ENCODE measurements around the gene CBLN1. TPM values are rescaled to one million over a fixed set of nuclear protein-coding genes. Genes with fewer than 3 reads are reported as not detected.

CBLN1 gene
- total and polyA plus RNA-seq, 7 donors, result 0.05 to 1.3 (median 0.54) TPM

- Histone ChIP-seq H3K4me3 (no peak overlapping the region), H3K9me3 (no peaks in the 10 kb centered on the region), H3K27me3 (ENCODE audit: insufficient read depth in 3 of 3, low read length in 2 of 3) (peaks cover 0 to 4% (median 2%) of the 10 kb centered on the region in 3 donors), H3K36me3 (ENCODE audit: insufficient read depth in 1 of 2, low read depth in 1 of 2) (no peaks in the 10 kb centered on the region), H3K27ac (no peak overlapping the region), H3K4me1 (no peaks in the 10 kb centered on the region)
- WGBS, 3 donors, result 84 to 89% (median 89%) methylated on average over 9 of the region's 9 CpGs
- TF ChIP-seq CTCF (IDR thresholded peaks at IDR 0.05), result no peak
- DNase-seq, result no peak
- intact Hi-C loops (cut with DNase I), result no loop called here
- ATAC-seq, result no peak
Observed at GRCh38 chr16:49324703-49325102, 43.1 kb upstream of the CBLN1 start.

- no peaks in the 10 kb centered on the region for H3K36me3 ChIP-seq (ENCODE audit: insufficient read depth in 1 of 2, low read depth in 1 of 2)
- no peak for TF ChIP-seq CTCF (IDR thresholded peaks at IDR 0.05)
- intact Hi-C loops (cut with DNase I), result no loop called here
- WGBS, 3 donors, result 84 to 92% (median 89%) methylated on average over 1 of the region's 1 CpG
- no peak overlapping the region for H3K4me3 ChIP-seq
- peaks cover 0 to 9% (median 0%) of the 10 kb centered on the region in 3 donors for H3K27me3 ChIP-seq (ENCODE audit: insufficient read depth in 3 of 3, low read length in 2 of 3)
- no peaks in the 10 kb centered on the region for H3K9me3 ChIP-seq
- H3K4me1 ChIP-seq, result no peaks in the 10 kb centered on the region
- ATAC-seq (no peak), DNase-seq (no peak)
- H3K27ac ChIP-seq, result no peak overlapping the region
Observed at GRCh38 chr16:49315602-49316001, 34.0 kb upstream of the CBLN1 start.

DNA sequence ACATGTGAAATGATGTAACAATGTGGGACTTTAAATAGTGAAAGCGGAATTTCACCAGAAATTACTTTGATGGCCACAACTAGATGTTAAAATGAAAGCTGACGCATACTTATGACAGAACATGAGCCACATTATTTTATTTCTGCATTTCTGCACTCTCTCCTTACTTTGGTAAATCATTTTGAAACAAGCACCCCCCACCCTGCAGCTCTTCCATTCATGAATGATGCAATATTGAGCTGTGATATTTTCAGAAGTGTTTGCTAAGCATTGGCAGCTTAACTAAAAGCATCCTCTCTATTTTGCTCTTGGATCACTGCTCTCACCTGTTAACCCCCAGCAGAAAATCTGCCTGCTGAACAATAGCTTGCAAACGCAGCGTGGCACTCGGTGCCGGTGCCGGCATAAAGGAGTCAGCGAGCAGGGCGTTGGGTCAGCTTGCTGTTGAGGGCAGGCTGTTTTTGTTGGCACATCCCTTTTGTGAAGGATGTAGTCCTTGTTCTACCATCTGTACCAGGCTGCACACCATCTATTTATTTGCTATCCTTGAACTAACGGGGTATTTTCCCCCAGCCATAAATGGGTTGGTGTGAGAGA lies 30.8 kb upstream of the CBLN1 start:
- Histone ChIP-seq H3K4me1 (no peaks in the 10 kb centered on the region), H3K27ac (no peak overlapping the region), H3K36me3 (ENCODE audit: insufficient read depth in 1 of 2, low read depth in 1 of 2) (no peaks in the 10 kb centered on the region), H3K9me3 (no peaks in the 10 kb centered on the region), H3K4me3 (no peak overlapping the region), H3K27me3 (ENCODE audit: insufficient read depth in 3 of 3, low read length in 2 of 3) (peaks cover 0 to 13% (median 0%) of the 10 kb centered on the region in 3 donors)
- WGBS, 3 donors, result 36 to 48% (median 43%) methylated on average over 10 of the region's 10 CpGs
- intact Hi-C loops (cut with DNase I), result no loop called here
- TF ChIP-seq CTCF (IDR thresholded peaks at IDR 0.05), result no peak
- DNase-seq (no peak), ATAC-seq (no peak)

DNA sequence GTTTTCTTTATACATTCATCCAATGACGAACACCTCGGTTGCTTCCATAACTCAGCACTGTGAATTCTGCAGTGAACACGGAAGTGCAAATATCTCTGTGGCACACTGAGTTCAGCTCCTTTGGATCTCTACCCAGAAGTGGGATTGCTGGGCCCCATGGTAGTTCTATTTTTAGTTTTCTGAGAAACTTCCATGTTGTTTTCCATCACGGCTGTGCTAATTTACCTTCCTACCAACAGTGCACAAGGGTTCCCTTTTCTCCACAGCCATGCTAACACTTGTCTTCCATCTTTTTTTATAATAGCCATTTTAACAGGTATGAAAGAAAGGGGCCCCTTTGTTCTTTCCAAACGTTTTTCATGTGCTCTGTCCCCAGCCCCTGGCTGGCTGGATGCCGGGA lies 30.2 kb upstream of the CBLN1 start:
- WGBS, 3 donors, result 52 to 68% (median 56%) methylated on average over 6 of the region's 6 CpGs
- ATAC-seq, result no peak
- DNase-seq, result no peak
- H3K27ac ChIP-seq, result no peak overlapping the region
- no peaks in the 10 kb centered on the region for H3K9me3 ChIP-seq
- H3K27me3 ChIP-seq (ENCODE audit: insufficient read depth in 3 of 3, low read length in 2 of 3), result peaks cover 0 to 13% (median 0%) of the 10 kb centered on the region in 3 donors
- no peak overlapping the region for H3K4me3 ChIP-seq
- H3K36me3 ChIP-seq (ENCODE audit: insufficient read depth in 1 of 2, low read depth in 1 of 2), result no peaks in the 10 kb centered on the region
- no peak for TF ChIP-seq CTCF (IDR thresholded peaks at IDR 0.05)
- no peaks in the 10 kb centered on the region for H3K4me1 ChIP-seq
- intact Hi-C loops (cut with DNase I), result no loop called here

DNA sequence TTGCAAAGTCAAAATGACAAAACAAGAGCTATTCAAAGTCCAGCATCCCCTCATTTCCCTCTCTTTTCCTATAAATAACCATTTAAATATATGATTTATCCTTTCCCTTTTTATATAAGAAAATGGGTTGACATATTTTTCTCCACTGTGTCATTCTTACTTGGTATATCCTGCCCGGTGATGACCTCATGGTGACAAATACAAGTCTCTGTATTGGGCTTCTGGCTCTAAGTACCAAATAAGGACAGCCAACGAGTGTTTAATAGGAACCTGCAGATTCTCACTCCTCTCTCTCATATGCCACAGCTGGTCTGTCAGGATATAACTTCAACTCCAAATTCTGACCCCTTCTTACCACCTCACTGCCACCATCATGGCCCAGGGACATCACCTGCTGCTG lies 25.5 kb upstream of the CBLN1 start:
- no peaks in the 10 kb centered on the region for H3K9me3 ChIP-seq
- no peak overlapping the region for H3K4me3 ChIP-seq
- H3K4me1 ChIP-seq, result no peaks in the 10 kb centered on the region
- peaks cover 0 to 18% (median 2%) of the 10 kb centered on the region in 3 donors for H3K27me3 ChIP-seq (ENCODE audit: insufficient read depth in 3 of 3, low read length in 2 of 3)
- intact Hi-C loops (cut with DNase I), result no loop called here
- H3K27ac ChIP-seq, result no peak overlapping the region
- 64 to 77% (median 76%) methylated on average over 2 of the region's 2 CpGs for WGBS, 3 donors
- H3K36me3 ChIP-seq (ENCODE audit: insufficient read depth in 1 of 2, low read depth in 1 of 2), result no peaks in the 10 kb centered on the region
- DNase-seq, result no peak
- no peak for TF ChIP-seq CTCF (IDR thresholded peaks at IDR 0.05)
- ATAC-seq, result no peak

All from psoas muscle (tissue), 8 donors.